Smooth muscle cell (in vitro differentiated cells): Measurements from ENCODE around the gene VPS26B. TPM values are rescaled to one million over a fixed set of nuclear protein-coding genes. Genes with fewer than 3 reads are reported as not detected.

Experiments
- DNase-seq: peaks from one replicate; lab custom pipeline; 2025; ENCODE audit not compliant: unreplicated experiment; lab: John Stamatoyannopoulos, UW
- H2AFZ ChIP-seq: fragments of 200-600 bp; sonication (generic); 2 replicates; pipeline ENCODE4 v1.6.0; 2016; ENCODE audit warnings: antibody characterized with exemption, low read depth, mild to moderate bottlenecking
- H3F3A ChIP-seq: fragments of 200-600 bp; sonication (generic); 2 replicates; pipeline ENCODE4 v1.6.0; 2017; ENCODE audit warnings: antibody characterized with exemption, low read depth
- H3K27ac ChIP-seq: fragments of 200-600 bp; sonication (generic); 2 replicates; pipeline ENCODE4 v1.5.1; 2016; ENCODE audit warnings: low read depth, mild to moderate bottlenecking
- H3K27me3 ChIP-seq: fragments of 200-600 bp; sonication (generic); 2 replicates; pipeline ENCODE4 v1.6.1; 2016; ENCODE audit warnings: low read depth, mild to moderate bottlenecking
- H3K36me3 ChIP-seq: fragments of 200-600 bp; sonication (generic); 2 replicates; pipeline ENCODE4 v1.5.1; 2016; ENCODE audit warnings: low read depth
- H3K4me1 ChIP-seq: fragments of 200-600 bp; sonication (generic); 2 replicates; pipeline ENCODE4 v1.5.1; 2016; ENCODE audit warnings: low read depth
- H3K4me2 ChIP-seq: fragments of 200-600 bp; sonication (generic); 2 replicates; pipeline ENCODE4 v1.6.0; 2016; ENCODE audit warnings: mild to moderate bottlenecking
- H3K4me3 ChIP-seq: fragments of 200-600 bp; sonication (generic); 2 replicates; pipeline ENCODE4 v1.5.1; 2016; ENCODE audit warnings: mild to moderate bottlenecking
- H3K79me2 ChIP-seq: fragments of 200-600 bp; sonication (generic); 2 replicates; pipeline ENCODE4 v1.6.0; 2016; ENCODE audit warnings: low read depth, mild to moderate bottlenecking
- H3K9ac ChIP-seq: fragments of 200-600 bp; sonication (generic); 2 replicates; pipeline ENCODE4 v1.6.0; 2016; ENCODE audit warnings: low read depth
- H3K9me3 ChIP-seq: fragments of 200-600 bp; sonication (generic); replicated peaks from 2 replicates; pipeline ENCODE4 v1.5.1; 2016; ENCODE audit warnings: low read depth
- H4K20me1 ChIP-seq: fragments of 200-600 bp; sonication (generic); 2 replicates; pipeline ENCODE4 v1.6.0; 2016; ENCODE audit warnings: low read depth
- CTCF ChIP-seq: fragments of 200-600 bp; sonication (generic); IDR thresholded peaks from 2 replicates; pipeline ENCODE4 v1.5.1; 2017; ENCODE audit warnings: borderline replicate concordance, mild to moderate bottlenecking, antibody characterized with exemption; ENCODE audit not compliant: insufficient read depth, poor library complexity, severe bottlenecking
- WGBS: methylation state at CpG from one replicate; pipeline ENCODE4 v1.1.7; 2016; ENCODE audit warnings: low lambda C conversion rate; 5-methylcytosine and 5-hydroxymethylcytosine counted together
- polyA plus RNA-seq: library from polyadenylated mRNA; unstranded; fragments of >200 nt; fragmentation: Nextera tagmentation; extraction: Ambion mirVana; gene quantifications from 2 replicates; pipeline ENCODE4 v1.2.1, GENCODE V29; 2016
- total RNA-seq: library from RNA; depleted of rRNA; stranded (reverse); fragments of >200 nt; gene quantifications from 2 replicates; pipeline ENCODE4 v1.2.3, GENCODE V29; 2014

Gene VPS26B
- total and polyA plus RNA-seq, 2 experiments from 2014 or later: 30.7 to 48.4 TPM

- Histone ChIP-seq H3K79me2 (no peaks in the 10 kb centered on the region), H3K36me3 (peaks cover 19% of the 10 kb centered on the region), H3K4me3 (no peak overlapping the region), H3K9me3 (no peaks in the 10 kb centered on the region), H3K27me3 (no peaks in the 10 kb centered on the region), H3K4me1 (no peaks in the 10 kb centered on the region), H4K20me1 (no peaks in the 10 kb centered on the region), H3K27ac (no peak overlapping the region), H3K9ac (no peak overlapping the region), H2AFZ (no peak overlapping the region), H3K4me2 (no peak overlapping the region), H3F3A (no peaks in the 10 kb centered on the region)
- WGBS: 89% methylated on average over 6 of the region's 6 CpGs
- no peak for TF ChIP-seq CTCF
- no peak for DNase-seq
These were observed 23.8 kb upstream of the VPS26B start for GRCh38 chr11:134200688-134201087.

GRCh38 chr11:134202661-134203060 lies 21.8 kb upstream of the VPS26B start:
- no peaks in the 10 kb centered on the region for H4K20me1 ChIP-seq
- no peak overlapping the region for H3K9ac ChIP-seq
- no peaks in the 10 kb centered on the region for H3K9me3 ChIP-seq
- no peaks in the 10 kb centered on the region for H3K79me2 ChIP-seq
- WGBS: 92% methylated on average over 4 of the region's 4 CpGs
- no peak for DNase-seq
- peaks cover 19% of the 10 kb centered on the region for H3K36me3 ChIP-seq
- no peak overlapping the region for H2AFZ ChIP-seq
- H3K4me1 ChIP-seq: no peaks in the 10 kb centered on the region
- TF ChIP-seq CTCF: no peak
- no peak overlapping the region for H3K27ac ChIP-seq
- no peak overlapping the region for H3K4me2 ChIP-seq
- no peaks in the 10 kb centered on the region for H3F3A ChIP-seq
- H3K4me3 ChIP-seq: no peak overlapping the region
- no peaks in the 10 kb centered on the region for H3K27me3 ChIP-seq

- Histone ChIP-seq H3K4me2 (no peak overlapping the region), H3K36me3 (peaks cover 28% of the 10 kb centered on the region), H3K9me3 (no peaks in the 10 kb centered on the region), H3K27me3 (no peaks in the 10 kb centered on the region), H3K79me2 (no peaks in the 10 kb centered on the region), H3K4me3 (no peak overlapping the region), H2AFZ (no peak overlapping the region), H3K27ac (no peak overlapping the region), H3K4me1 (no peaks in the 10 kb centered on the region), H3F3A (no peaks in the 10 kb centered on the region), H4K20me1 (no peaks in the 10 kb centered on the region), H3K9ac (no peak overlapping the region)
- no peak for TF ChIP-seq CTCF
- DNase-seq: no peak
- 97% methylated on average over 9 of the region's 9 CpGs for WGBS
These were observed 18.7 kb upstream of the VPS26B start for GRCh38 chr11:134205729-134206128.

GRCh38 chr11:134206185-134206584 lies 18.3 kb upstream of the VPS26B start:
- TF ChIP-seq CTCF: no peak
- no peaks in the 10 kb centered on the region for H3K27me3 ChIP-seq
- H3K79me2 ChIP-seq: no peaks in the 10 kb centered on the region
- 94% methylated on average over 5 of the region's 5 CpGs for whole genome bisulfite sequencing
- H3K4me2 ChIP-seq: no peak overlapping the region
- H3F3A ChIP-seq: no peaks in the 10 kb centered on the region
- no peak for DNase-seq
- H3K36me3 ChIP-seq: peaks cover 27% of the 10 kb centered on the region
- no peaks in the 10 kb centered on the region for H3K4me1 ChIP-seq
- no peak overlapping the region for H3K4me3 ChIP-seq
- no peaks in the 10 kb centered on the region for H3K9me3 ChIP-seq
- H4K20me1 ChIP-seq: no peaks in the 10 kb centered on the region
- H3K9ac ChIP-seq: no peak overlapping the region
- H2AFZ ChIP-seq: no peak overlapping the region
- H3K27ac ChIP-seq: no peak overlapping the region
